GM08714 (cell line): ENCODE results near the gene ALDH4A1.
A peak's percentile ranks its signal among the peaks of the same experiment; 100 is the strongest.
"Not testable (repeated sequence)": the region's sequence is repeated elsewhere in the genome, so short reads cannot be mapped to it uniquely, and the experiment has no call there.

ENCODE experiments used
- H3K4me3 ChIP-seq: fragments of 200-500 bp; sonication (Bioruptor generic); 2 replicates; pipeline ENCODE4 v1.5.1; 2014; ENCODE audit warnings: mild to moderate bottlenecking, low read length, inconsistent platforms
- ZNF274 ChIP-seq: IDR thresholded peaks from 2 replicates; pipeline ENCODE4 v1.6.1; 2012; ENCODE audit warnings: mild to moderate bottlenecking, low read depth, low read length

ALDH4A1 gene

GRCh38 chr1:18907021-18907916 is 4.9 kb upstream of the ALDH4A1 start:
- H3K4me3 ChIP-seq: no peak overlapping the region
- no peak for TF ChIP-seq ZNF274

GRCh38 chr1:18903291-18903756 is 969 bp upstream of the ALDH4A1 start:
- H3K4me3 ChIP-seq: peak overlapping the region; percentile 63
- TF ChIP-seq ZNF274: no peak

GRCh38 chr1:18901952-18902522 is 318 bp downstream of the ALDH4A1 start:
- H3K4me3 ChIP-seq: peak overlapping the region; percentile 82
- TF ChIP-seq ZNF274: no peak

DNA sequence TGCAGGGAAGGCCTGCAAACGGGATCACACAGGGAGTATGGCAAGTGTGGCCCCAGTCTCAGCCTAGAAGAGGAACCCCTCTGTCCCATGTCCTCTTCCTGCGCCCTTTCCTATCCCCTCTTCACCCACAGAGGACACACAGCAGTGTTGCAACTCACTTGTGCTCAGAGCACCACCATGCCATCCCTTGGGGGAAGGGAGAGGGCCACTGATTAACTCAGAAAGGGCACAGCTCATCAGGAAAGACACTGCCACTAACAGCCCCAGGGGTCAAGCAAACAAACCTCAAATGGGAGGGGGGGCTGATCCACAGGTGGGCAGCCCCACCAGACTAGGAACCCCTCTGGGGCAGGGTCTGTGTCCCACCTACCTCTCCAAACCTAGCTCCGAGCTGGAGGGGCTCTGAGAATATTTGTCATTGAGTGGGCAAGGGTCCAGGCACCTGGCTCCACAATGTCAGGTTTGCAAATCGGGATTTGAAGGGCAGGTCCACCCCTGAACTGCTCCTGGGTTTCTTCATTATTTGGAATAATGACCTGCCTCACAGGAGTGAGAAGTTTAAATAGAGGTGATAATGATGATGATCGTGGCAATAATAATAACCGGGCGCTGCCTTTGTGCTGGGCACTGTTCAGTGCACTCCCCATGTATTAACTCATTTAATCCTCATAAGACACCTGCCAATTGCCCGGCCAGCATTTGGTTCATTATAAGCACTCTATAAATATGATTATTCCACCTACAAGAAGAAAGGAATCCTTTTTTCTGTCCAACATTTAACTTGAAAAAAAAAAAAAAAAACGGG is 1.0 kb downstream of the ALDH4A1 start:
- no peak for TF ChIP-seq ZNF274
- peak overlapping the region; percentile 82 for H3K4me3 ChIP-seq

DNA sequence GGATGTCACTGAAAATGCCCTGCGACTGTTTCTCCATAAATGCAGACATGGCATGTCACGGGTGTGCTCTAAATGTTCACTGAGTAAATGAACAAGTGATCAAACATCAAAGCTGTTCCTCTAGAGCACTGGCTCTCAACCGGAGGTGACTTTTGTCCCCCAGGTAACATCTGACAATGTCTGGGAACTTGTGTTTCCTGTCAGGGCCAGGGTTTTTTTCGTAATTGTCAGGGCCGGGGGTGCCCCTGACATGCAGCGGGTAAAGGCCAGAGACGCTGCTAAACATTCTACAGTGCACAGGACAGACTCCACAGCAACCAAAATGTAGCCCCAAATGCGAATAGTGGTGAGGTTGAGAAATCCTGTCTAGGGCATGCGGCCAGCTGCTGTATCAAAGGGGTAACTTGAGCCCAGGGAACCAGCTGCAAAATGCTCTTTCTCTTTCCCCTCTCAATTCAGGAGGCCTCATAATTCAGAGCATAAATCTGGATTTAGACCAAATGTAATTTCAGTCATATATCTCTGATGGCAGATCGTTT is 2.0 kb downstream of the ALDH4A1 start:
- H3K4me3 ChIP-seq: no peak overlapping the region
- no peak for TF ChIP-seq ZNF274

- no peak overlapping the region for H3K4me3 ChIP-seq
- TF ChIP-seq ZNF274: no peak
These were observed 2.8 kb downstream of the ALDH4A1 start for GRCh38 chr1:18899363-18900049.

DNA sequence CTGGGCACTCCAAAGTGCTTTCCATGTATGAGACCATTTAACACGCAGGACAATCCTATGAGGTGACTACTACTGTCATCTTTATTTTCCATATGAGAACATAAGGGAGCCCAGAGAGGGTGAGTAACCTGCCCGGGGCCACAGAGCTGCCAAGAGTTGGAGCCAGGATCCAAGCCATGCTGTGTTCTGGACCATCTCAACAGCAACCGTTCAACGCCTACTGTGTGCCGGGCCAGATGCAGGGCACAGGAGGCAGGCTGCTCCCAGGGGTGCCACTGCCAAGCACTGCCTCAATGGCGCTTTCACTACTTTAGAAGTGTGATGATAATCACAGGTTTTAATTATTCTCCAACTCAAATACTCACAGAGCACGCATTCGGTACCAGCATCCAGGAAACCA is 3.8 kb downstream of the ALDH4A1 start:
- H3K4me3 ChIP-seq: no peak overlapping the region
- no peak for TF ChIP-seq ZNF274

DNA sequence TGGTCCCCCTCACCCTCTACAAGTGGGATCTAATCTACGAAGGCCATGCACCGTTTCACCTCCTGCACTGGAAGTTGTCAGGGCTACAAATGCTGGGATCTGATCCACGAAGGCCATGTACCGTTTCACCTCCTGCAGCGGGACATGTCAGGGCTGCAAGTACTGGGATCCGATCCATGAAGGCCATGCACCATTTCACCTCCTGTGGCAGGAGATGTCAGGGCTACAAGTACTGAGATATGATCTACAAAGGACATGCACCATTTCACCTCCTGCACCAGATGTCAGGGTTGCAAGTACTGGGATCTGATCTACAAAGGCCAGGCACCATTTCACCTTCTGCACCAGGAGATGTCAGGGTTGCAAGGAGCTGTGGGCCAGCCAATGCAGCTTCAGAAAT is 7.0 kb downstream of the ALDH4A1 start:
- H3K4me3 ChIP-seq: no peak overlapping the region
- no peak for TF ChIP-seq ZNF274

GRCh38 chr1:18893120-18893519 is 9.2 kb downstream of the ALDH4A1 start:
- H3K4me3 ChIP-seq: no peak overlapping the region
- no peak for TF ChIP-seq ZNF274

DNA sequence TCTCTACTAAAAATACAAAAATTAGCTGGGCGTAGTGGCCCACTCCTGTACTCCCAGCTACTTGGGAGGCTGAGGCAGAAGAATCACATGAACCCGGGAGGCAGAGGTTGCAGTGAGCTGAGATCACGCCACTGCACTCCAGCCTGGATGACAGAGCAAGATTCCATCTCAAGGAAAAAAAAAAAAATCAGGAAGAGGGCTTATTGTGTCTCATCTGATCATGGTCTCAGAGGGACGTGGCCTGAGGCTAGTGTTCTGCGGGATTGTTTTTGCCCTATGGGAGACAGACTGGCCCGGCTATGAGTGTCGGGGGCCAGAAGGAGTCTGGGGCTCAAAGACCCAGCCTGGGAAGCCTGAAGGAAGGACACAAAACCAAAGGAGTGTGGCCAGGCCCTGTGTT is 10.5 kb downstream of the ALDH4A1 start:
- H3K4me3 ChIP-seq: not testable (repeated sequence)

DNA sequence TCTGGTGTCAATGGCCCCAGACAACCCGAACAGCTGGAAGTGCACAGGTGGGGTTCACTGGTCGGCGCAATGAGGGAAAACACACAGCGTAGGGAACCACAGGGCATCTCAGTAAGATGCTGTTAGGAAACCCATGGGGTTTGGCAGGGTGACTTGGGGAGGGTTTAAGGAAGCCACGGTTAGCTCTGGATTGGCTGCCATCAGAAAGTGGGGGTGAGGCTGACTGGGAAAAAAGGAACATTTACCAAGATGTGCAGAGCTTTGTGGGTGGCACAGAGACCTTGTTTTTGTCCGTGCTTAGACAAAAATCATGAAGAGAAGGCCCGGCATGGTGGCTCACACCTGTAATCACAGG is 11.0 kb downstream of the ALDH4A1 start:
- no peak for TF ChIP-seq ZNF274
- no peak overlapping the region for H3K4me3 ChIP-seq

DNA sequence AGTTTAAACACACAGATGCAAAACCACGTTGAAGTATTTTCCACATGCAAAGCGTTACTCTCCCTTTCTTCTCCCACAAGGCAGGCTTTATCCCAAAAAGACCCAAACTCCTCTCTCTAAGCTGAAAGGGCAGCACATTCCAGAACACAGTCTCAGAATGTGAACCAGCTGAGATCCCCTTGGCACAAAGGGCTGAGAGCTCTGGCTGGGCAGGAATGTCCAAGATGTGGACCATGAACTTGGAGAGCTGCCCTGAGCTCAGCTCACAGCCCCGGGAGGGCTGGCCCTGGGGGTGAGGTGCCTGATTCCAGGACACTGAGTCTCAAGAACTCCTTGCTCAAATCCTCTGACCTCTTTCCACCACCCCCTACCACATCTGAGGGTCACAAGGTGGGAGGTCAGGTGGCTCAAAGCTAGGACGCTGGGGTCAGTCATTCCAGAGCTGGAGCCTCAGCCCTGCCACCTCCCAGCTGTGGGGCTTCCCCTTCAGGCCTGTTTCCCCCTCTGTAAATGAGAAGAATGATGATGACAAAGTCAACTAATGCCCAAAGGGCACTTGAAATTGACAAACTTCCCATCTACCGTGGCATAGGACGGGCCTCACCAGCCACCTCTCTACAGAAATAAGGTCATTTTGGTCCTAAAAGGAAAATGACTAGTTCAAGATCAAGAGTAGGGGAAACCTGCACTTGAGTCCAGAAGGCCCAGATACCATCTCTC is 11.5 kb downstream of the ALDH4A1 start:
- H3K4me3 ChIP-seq: no peak overlapping the region
- no peak for TF ChIP-seq ZNF274

- no peak for TF ChIP-seq ZNF274
- no peak overlapping the region for H3K4me3 ChIP-seq
These were observed 16.4 kb downstream of the ALDH4A1 start for GRCh38 chr1:18886003-18886335.
